Pulmonary artery endothelial cell (primary cell): ENCODE data around the gene GLG1. TPM values are rescaled to one million over a fixed set of nuclear protein-coding genes. Genes with fewer than 3 reads are reported as not detected.

Experiments
- DNase-seq: peaks from one replicate; pipeline ENCODE4 v3.0.0-alpha.2; 2011; ENCODE audit warnings: low read depth, low spot score
- total RNA-seq: library from RNA; depleted of rRNA; stranded (reverse); fragments of >200 nt; gene quantifications from 2 replicates; pipeline ENCODE4 v1.2.3, GENCODE V29; 2014

Gene GLG1
- total RNA-seq, 1 donor from 2014 or later, result 112 TPM

DNA sequence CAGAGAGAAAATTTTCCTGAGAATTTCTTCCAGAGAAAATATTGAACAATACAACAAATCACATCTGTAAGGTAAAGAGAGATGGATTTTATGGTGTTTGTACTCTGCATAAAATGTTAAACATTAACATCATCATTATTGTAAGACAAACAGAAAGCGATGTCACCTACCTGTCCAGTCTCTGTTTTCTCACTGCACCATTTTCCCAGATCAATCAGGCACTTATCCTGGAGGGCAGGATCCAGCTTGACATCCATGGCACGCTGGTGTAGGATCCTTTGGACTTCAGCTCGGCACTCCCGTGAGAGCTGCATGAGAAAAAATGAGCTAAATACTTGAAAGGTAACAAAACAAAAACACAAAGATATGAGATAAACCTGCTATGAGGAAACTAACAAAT, 129.7 kb downstream of the GLG1 start:
- no peak for DNase-seq

DNA sequence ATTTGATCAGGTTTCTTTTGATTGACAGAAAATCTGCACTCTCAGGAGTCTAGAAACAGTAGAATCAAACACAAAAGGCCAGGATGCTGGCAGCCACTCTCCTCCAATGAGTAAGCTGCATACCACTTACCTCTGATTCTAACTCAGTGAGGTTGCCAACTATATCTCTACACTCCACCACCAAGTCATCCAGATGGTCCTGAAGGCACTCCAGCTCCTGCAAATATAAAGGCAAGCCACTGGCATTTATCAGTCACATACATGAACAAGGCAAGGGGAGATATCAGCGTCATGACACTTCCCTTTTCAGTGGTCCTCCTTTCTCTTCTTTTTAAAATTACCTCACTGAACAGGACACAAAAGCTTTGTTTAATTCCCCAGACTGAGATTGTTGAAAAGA, 132.5 kb downstream of the GLG1 start:
- no peak for DNase-seq

GRCh38 chr16:74472540-74472939, 134.4 kb downstream of the GLG1 start:
- DNase-seq, result no peak

DNA sequence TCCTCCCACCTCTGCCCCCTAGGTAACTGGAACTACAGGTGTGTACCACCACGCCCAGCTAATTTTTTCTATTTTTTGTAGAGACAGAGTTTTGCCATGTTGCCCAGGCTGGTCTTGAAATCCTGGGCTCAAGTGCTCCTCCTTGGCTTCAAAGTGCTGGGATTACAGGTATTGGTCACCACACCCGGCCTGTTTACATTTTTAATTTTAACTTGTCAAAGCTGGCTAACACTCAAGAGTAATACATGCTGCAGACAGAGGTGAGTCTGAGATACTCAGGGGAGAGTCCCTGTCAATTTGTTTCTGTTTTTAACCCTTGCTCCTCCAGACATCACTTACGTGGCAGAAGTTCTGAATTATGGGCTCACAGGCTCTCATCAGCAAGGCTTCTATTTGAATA, 134.9 kb downstream of the GLG1 start:
- DNase-seq, result no peak

DNA sequence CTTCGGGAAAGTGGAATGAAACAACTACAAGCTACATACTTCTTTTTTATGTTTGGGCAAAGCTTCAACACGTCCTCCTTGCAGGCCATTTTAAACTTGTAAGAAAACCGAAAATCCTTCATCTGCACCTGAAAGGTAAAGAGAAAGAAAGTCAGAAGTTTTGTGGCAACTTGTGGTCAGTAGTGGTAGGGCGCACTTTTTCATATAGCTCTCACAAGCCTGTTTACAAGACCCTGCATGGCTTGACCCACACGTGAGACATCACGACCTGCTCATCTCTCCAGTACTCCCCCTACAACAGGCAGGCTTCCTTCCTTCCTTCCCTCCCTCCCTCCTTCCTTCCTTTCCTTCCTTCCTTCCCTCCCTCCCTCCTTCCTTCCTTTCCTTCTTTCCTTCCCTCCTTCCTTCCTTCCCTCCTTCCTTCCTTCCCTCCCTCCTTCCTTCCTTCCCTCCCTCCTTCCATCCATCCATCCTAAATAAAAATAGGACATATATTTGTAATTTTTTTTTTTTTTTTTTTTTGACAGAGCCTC, 136.9 kb downstream of the GLG1 start:
- no peak for DNase-seq

GRCh38 chr16:74468807-74469525, 137.9 kb downstream of the GLG1 start:
- no peak for DNase-seq

DNA sequence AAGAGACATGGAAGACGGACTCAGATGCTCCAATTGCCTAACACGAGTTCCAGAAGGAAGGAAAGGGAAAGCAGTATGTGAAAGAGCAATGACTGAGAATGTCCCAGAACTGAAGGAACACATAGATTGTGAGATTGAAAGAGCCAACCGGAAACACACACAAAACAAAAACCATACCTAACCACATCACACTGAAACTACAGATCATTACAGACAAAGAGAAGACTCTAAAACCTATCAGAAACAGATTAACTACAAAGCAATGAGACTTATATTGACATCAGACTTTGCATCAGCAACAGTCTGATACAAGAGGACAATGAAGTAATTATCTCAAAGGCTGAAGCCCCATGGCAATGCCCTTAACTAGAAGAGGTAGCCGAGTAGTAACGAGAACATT, 140.0 kb downstream of the GLG1 start:
- DNase-seq, result no peak

GRCh38 chr16:74465851-74466685, 140.8 kb downstream of the GLG1 start:
- no peak for DNase-seq

GRCh38 chr16:74465281-74465680, 141.6 kb downstream of the GLG1 start:
- DNase-seq, result no peak

GRCh38 chr16:74463888-74464287, 143.0 kb downstream of the GLG1 start:
- DNase-seq, result no peak

DNA sequence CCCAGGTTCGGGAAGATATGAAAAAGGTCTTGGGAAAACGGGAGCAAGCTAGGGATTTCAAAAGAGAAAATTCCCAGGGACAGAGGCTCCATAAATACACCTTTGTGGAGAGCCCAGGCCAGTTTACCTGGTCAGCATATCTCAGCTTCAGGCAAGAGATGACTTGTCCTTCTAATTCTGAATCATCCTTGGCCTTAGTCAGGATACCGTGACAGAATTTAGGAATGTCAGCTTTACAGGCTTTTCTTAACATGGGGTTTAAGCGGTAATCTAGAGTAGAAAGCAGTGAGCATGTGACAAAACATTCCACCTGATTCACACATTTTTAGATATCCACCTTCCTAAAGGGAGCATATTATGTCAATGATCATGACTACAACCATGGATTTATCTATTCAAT, 144.6 kb downstream of the GLG1 start:
- DNase-seq, result no peak

DNA sequence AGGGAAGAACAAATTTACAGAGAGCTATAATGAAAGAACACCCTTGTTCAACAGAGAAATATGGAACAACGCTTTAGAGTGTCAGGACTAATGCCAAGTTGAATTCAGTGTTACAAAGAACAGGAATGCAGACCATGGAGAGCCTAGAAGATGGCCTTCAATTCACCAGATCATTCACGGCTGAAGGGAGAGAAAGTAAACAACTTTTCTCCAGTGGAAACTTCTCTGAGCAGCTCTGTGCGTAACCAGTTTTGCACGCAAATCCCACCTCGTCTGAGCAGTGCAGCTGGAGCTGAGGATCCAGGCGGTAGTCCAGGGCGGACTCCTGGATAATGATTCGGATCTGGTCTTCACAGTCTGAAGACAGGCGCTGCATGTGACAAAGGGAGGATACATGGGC, 145.1 kb downstream of the GLG1 start:
- no peak for DNase-seq

- no peak for DNase-seq
Observed at GRCh38 chr16:74460542-74460941, 146.4 kb downstream of the GLG1 start.

- no peak for DNase-seq
Observed at GRCh38 chr16:74456290-74456625, 150.7 kb downstream of the GLG1 start.

DNA sequence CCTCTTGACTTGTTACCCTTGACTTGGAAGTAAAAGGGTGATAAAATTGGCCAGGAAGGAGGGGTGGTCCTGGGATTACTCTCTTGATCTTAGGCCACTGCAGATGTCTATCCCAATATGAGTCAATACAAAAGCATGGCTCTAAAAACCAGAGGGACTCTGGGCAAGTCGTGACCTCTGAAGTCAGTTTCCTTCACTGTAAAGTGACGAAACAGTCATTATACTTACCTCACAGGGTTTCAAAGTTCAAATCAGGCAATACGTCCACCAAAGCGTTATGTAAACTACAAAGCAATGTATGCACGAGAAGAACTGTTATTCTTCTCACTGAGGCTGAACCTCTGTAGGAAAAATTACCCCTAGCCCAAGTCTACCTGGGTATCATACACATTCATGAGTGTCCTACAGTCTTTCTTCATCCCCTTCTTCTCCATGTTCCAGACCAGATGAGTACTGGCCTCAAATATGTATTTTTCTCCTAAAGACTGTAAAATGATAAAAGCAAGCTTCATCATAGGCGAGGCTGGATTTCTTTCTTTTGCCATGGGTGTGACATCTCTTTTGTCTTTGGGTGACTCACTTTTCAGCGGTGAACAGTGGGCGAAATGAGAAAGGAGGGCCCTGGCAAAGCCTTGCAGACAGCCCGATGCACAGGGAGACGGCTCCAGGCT, 151.2 kb downstream of the GLG1 start:
- DNase-seq, result no peak

DNA sequence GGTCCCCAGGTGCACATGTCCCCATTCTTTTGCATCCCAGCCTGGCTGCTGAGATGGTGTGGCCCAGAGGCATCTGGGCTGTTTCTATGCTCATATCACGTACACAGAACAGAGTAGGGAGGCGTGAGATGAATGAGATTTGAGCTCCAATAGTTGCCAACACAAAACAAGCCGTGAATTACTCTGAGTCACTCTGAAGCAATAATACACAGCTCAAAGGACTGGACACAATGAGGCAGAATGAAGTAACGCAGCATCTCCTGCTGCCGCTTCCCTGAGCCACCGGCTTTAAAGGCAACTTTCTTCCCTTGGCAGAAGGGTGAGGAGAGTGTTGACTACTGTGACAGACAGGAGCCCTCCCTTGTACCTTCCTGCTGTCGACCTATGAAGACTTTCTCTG, 151.7 kb downstream of the GLG1 start:
- no peak for DNase-seq

DNA sequence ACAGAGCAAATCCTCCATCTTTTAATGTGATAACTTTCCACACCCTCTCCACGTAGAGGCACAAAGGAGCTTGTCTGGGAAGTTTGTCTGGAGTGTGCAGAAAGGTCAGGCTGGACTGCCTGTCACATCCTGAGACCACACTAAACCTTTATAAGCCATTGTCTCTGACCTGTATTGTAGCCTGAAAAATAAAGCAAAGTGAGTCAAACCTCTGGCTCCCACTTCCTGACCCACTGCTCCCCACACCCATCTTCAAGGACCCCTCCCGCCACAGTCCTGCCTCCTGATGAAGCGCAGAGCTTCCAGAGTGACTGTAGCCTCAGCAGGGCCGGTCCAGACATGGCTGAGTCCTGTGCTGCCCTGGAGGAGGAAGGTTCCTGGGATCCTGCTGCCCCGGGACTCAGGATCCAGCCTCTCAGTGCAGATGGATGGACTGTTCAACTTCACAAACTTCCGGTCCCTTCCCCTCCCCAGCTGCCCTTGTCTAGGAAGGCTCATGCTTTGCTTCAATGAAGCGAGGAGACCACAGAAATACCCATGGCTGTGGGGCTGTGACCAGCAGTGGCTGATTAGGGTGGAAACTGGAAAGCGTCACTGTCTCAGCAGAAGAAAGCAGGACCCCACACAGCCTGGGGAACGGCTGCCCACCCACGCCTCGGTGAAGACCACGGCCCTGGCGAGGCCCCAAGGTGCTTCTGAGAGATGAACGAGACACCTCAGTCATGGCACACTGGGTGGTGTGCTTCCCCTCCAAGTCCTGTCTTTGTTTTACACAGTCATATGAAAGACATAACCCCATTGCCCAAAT, 154.8 kb downstream of the GLG1 start:
- no peak for DNase-seq

DNA sequence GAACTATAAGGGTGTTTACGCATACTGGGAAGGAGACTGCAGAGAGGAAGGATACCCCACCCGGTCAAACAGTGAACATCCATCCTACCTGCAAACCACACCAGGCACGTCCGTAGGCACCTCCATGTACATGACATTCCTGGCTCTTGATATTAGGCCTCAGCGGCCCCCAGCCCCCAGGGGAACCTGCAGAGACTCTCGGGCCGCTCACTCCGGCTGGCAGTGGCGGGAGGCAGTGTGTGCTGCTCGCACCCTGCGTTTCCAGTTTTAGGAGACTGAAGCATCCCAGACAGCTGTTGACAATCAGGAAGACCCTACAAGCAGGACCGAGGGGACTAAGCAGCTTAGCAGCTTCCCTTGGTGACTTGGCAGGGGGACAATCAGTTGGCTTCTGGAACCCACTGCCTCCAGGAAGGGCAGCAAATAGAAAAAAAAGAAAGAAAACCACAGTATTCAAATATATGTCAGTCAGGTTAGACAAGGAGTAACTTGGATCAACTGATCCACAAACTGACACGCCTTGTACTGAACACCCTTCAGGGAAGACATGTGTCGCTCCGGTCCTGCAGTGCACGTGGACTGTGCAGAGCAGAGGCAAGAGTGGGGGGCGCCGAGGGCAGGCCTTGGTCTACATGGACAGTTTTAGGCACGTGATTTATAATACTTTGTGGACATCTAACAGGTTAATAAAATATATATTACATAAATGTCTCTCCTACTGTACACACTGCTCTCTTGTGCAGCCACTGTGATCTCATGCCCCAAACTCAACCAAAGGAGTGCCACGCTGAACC, 155.8 kb downstream of the GLG1 start:
- no peak for DNase-seq

DNA sequence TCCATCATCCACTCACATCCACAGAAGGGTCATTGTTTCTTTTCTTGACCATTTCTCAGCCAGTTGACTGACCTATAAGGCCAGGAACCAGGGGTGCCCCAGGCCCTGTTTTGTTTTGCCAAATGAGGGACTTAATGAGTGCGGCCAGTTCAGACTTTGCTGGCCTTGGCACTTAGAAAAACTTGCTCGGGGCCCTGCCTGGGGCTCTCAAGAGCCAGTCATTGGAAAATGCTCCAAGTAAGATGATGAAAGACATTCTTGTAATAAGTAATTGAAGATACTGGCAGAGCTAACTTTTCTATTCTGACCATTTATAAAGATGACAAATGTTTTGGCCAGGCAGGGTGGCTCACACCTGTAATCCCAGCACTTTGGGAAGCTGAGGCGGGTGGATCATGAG, 156.7 kb downstream of the GLG1 start:
- no peak for DNase-seq

DNA sequence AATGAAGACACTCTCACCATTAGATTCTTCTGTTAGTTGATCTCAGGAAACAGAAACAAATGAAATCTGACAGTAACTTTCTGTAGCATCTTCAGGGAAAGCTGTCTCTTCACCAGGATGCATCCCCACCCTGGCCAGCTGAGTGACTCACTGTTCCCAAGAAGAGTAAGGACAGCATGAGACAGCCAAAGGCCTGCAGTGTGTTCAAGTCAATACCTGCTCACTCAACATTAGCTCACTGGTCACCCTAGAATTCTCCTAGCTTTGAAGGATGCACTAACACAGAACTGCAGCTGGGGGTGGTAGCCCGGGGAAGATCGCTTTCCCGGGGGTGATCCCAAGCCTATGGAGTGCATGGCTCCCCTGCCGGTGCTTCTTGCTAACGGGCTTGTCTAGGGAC, 157.4 kb downstream of the GLG1 start:
- no peak for DNase-seq

- peak; percentile 63 for DNase-seq
Observed at GRCh38 chr16:74448990-74449389, 157.9 kb downstream of the GLG1 start.
